ENCODE data around the gene ZIM2. TPM values are rescaled to one million over a fixed set of nuclear protein-coding genes. Genes with fewer than 3 reads are reported as not detected.

Gene ZIM2
- polyA plus RNA-seq, 1 donor (not counting 4 experiments of a cell fraction or from before 2014, with no cell fraction given), result not detected

DNA sequence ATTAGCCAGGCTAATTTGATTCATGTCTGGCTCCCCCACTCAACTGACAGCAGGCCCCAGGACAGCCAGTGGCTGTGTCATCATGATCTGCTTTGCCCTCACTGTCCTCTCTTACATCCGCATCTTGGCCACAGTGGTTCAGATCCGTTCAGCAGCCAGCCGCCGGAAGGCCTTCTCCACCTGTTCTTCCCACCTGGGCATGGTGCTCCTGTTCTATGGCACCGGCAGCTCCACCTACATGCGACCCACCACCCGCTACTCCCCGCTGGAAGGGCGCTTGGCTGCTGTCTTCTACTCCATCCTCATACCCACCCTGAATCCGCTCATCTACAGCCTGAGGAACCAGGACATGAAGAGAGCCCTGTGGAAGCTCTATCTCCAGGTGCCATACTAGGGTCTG, 79.7 kb downstream of the ZIM2 start:
- no peak for DNase-seq (ENCODE audit: low read depth, low spot score)
- dilution Hi-C loops (cut with MboI; ENCODE audit: extremely low pct_ligation_motif_present, low sequenced_read_pairs), result no loop called here

GRCh38 chr19:56759531-56759930, 81.0 kb downstream of the ZIM2 start:
- Histone ChIP-seq H3K9ac (ENCODE audit: control insufficient read depth, extremely low read depth, insufficient read depth, low read length) (no peak overlapping the region), H3K4me3 (ENCODE audit: control insufficient read depth in 2 of 3, extremely low read depth in 1 of 3, insufficient read depth in 2 of 3, low read depth in 1 of 3, low read length in 3 of 3) (no peak overlapping the region), H3K4me1 (ENCODE audit: control insufficient read depth, extremely low read depth, insufficient read depth, low read length) (no peaks in the 10 kb centered on the region), H3K9me1 (ENCODE audit: control insufficient read depth, extremely low read depth, insufficient read depth, low read length) (no peaks in the 10 kb centered on the region), H3K27ac (ENCODE audit: control insufficient read depth, insufficient read depth, low read length) (no peak overlapping the region), H3K27me3 (ENCODE audit: control insufficient read depth, extremely low read depth, insufficient read depth, low read length) (no peaks in the 10 kb centered on the region), H3K4me2 (ENCODE audit: control insufficient read depth, extremely low read depth, insufficient read depth, low read depth, low read length) (no peak overlapping the region), H4K20me1 (ENCODE audit: control insufficient read depth, extremely low read depth, insufficient read depth, low read length) (no peaks in the 10 kb centered on the region), H3K9me3 (ENCODE audit: control insufficient read depth, low read depth, low read length) (peaks cover 8% of the 10 kb centered on the region), H2AFZ (ENCODE audit: control insufficient read depth, low read length) (no peak overlapping the region), H3K36me3 (ENCODE audit: control insufficient read depth in 2 of 2, extremely low read depth in 1 of 2, insufficient read depth in 2 of 2, low read length in 2 of 2) (no peaks in the 10 kb centered on the region), H3K79me2 (ENCODE audit: control insufficient read depth, insufficient read depth, low read length) (no peaks in the 10 kb centered on the region)
- FAIRE-seq (no peak), DNase-seq (ENCODE audit: low read depth, low spot score) (no peak)
- TF ChIP-seq, protein P1, sequence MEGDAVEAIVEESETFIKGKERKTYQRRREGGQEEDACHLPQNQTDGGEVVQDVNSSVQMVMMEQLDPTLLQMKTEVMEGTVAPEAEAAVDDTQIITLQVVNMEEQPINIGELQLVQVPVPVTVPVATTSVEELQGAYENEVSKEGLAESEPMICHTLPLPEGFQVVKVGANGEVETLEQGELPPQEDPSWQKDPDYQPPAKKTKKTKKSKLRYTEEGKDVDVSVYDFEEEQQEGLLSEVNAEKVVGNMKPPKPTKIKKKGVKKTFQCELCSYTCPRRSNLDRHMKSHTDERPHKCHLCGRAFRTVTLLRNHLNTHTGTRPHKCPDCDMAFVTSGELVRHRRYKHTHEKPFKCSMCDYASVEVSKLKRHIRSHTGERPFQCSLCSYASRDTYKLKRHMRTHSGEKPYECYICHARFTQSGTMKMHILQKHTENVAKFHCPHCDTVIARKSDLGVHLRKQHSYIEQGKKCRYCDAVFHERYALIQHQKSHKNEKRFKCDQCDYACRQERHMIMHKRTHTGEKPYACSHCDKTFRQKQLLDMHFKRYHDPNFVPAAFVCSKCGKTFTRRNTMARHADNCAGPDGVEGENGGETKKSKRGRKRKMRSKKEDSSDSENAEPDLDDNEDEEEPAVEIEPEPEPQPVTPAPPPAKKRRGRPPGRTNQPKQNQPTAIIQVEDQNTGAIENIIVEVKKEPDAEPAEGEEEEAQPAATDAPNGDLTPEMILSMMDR (optimal IDR thresholded peaks at IDR 0.05 in 1 of 3, IDR thresholded peaks at IDR 0.05 in 1 of 3, conservative IDR thresholded peaks at IDR 0.05 in 1 of 3; ENCODE audit: extremely low read depth in 1 of 3, insufficient read depth in 2 of 3, low read length in 3 of 3), result no peak
- no peak for TF ChIP-seq EZH2 (IDR thresholded peaks at IDR 0.05; ENCODE audit: low read length)
- dilution Hi-C loops (cut with MboI; ENCODE audit: extremely low pct_ligation_motif_present, low sequenced_read_pairs), result no loop called here

More for the DNA sequence above, 79.7 kb downstream of the ZIM2 start:
- no peak for FAIRE-seq
- Histone ChIP-seq H3K9me3 (ENCODE audit: control insufficient read depth, low read depth, low read length) (peaks cover 12% of the 10 kb centered on the region), H3K9ac (ENCODE audit: control insufficient read depth, extremely low read depth, insufficient read depth, low read length) (no peak overlapping the region), H3K9me1 (ENCODE audit: control insufficient read depth, extremely low read depth, insufficient read depth, low read length) (no peaks in the 10 kb centered on the region), H2AFZ (ENCODE audit: control insufficient read depth, low read length) (no peak overlapping the region), H3K4me2 (ENCODE audit: control insufficient read depth, extremely low read depth, insufficient read depth, low read depth, low read length) (no peak overlapping the region), H3K27ac (ENCODE audit: control insufficient read depth, insufficient read depth, low read length) (no peak overlapping the region), H3K36me3 (ENCODE audit: control insufficient read depth in 2 of 2, extremely low read depth in 1 of 2, insufficient read depth in 2 of 2, low read length in 2 of 2) (no peaks in the 10 kb centered on the region), H4K20me1 (ENCODE audit: control insufficient read depth, extremely low read depth, insufficient read depth, low read length) (no peaks in the 10 kb centered on the region), H3K4me1 (ENCODE audit: control insufficient read depth, extremely low read depth, insufficient read depth, low read length) (no peaks in the 10 kb centered on the region), H3K79me2 (ENCODE audit: control insufficient read depth, insufficient read depth, low read length) (no peaks in the 10 kb centered on the region), H3K4me3 (ENCODE audit: control insufficient read depth in 2 of 3, extremely low read depth in 1 of 3, insufficient read depth in 2 of 3, low read depth in 1 of 3, low read length in 3 of 3) (no peak overlapping the region), H3K27me3 (ENCODE audit: control insufficient read depth, extremely low read depth, insufficient read depth, low read length) (no peaks in the 10 kb centered on the region)
- no peak for TF ChIP-seq EZH2 (IDR thresholded peaks at IDR 0.05; ENCODE audit: low read length)
- TF ChIP-seq, protein P1 (optimal IDR thresholded peaks at IDR 0.05 in 1 of 3, IDR thresholded peaks at IDR 0.05 in 1 of 3, conservative IDR thresholded peaks at IDR 0.05 in 1 of 3; ENCODE audit: extremely low read depth in 1 of 3, insufficient read depth in 2 of 3, low read length in 3 of 3), result no peak
